Renal cortex interstitium (tissue), 11 donors: Measurements from ENCODE around the gene TMSB4X. TPM values are rescaled to one million over a fixed set of nuclear protein-coding genes. Genes with fewer than 3 reads are reported as not detected.

Source experiments
- DNase-seq, 11 donors: peaks; one replicate each; pipeline ENCODE4 v3.0.0-alpha.2; 2013; ENCODE audit warnings: low read depth in 9 of 11, low spot score in 4 of 11; ENCODE audit errors: extremely low read depth in 1 of 11
- polyA plus RNA-seq, 3 donors: library from polyadenylated mRNA; unstranded; fragments of 120-200 nt; gene quantifications; one replicate each; pipeline ENCODE4 v1.2.1, GENCODE V29; 2013; ENCODE audit not compliant: insufficient read length in 3 of 3

The TMSB4X gene
- polyA plus RNA-seq, 3 donors, result 2,669 to 3,446 (median 3,123) TPM

- DNase-seq, result no peak
Observed at GRCh38 chrX:12984603-12985319, 9.9 kb downstream of the TMSB4X start.

GRCh38 chrX:12985331-12985730, 10.4 kb downstream of the TMSB4X start:
- DNase-seq, result no peak

- no peak for DNase-seq
Observed at GRCh38 chrX:12986164-12986779, 11.4 kb downstream of the TMSB4X start.

- DNase-seq, result no peak
Observed at GRCh38 chrX:12986886-12987285, 12.0 kb downstream of the TMSB4X start.

GRCh38 chrX:12987340-12987739, 12.4 kb downstream of the TMSB4X start:
- DNase-seq, result no peak

- DNase-seq, result no peak
Observed at GRCh38 chrX:12987900-12988594, 13.1 kb downstream of the TMSB4X start.

- no peak for DNase-seq
Observed at GRCh38 chrX:12988797-12989196, 13.9 kb downstream of the TMSB4X start.

GRCh38 chrX:12989461-12989860, 14.6 kb downstream of the TMSB4X start:
- DNase-seq, result no peak

- no peak for DNase-seq
Observed at GRCh38 chrX:12991575-12991974, 16.7 kb downstream of the TMSB4X start.

GRCh38 chrX:12992544-12993118, 17.7 kb downstream of the TMSB4X start:
- DNase-seq, result no peak

GRCh38 chrX:12993826-12994225, 18.9 kb downstream of the TMSB4X start:
- DNase-seq, result no peak

GRCh38 chrX:12994321-12994720, 19.4 kb downstream of the TMSB4X start:
- DNase-seq, result no peak

GRCh38 chrX:12996934-12997435, 22.1 kb downstream of the TMSB4X start:
- DNase-seq, result no peak

- DNase-seq, result no peak
Observed at GRCh38 chrX:12997906-12998687, 23.2 kb downstream of the TMSB4X start.

- no peak for DNase-seq
Observed at GRCh38 chrX:12999422-12999821, 24.5 kb downstream of the TMSB4X start.

GRCh38 chrX:13000301-13000811, 25.4 kb downstream of the TMSB4X start:
- no peak for DNase-seq

GRCh38 chrX:13001097-13001496, 26.2 kb downstream of the TMSB4X start:
- DNase-seq, result no peak

- no peak for DNase-seq
Observed at GRCh38 chrX:13001961-13002671, 27.2 kb downstream of the TMSB4X start.
